Non-pigmented ciliary epithelial cell (primary cell): ENCODE data around the gene RADIL.

Experiments
- DNase-seq: peaks from one replicate; pipeline ENCODE4 v3.0.0-alpha.2; 2010; ENCODE audit warnings: low read depth

Gene RADIL

DNA sequence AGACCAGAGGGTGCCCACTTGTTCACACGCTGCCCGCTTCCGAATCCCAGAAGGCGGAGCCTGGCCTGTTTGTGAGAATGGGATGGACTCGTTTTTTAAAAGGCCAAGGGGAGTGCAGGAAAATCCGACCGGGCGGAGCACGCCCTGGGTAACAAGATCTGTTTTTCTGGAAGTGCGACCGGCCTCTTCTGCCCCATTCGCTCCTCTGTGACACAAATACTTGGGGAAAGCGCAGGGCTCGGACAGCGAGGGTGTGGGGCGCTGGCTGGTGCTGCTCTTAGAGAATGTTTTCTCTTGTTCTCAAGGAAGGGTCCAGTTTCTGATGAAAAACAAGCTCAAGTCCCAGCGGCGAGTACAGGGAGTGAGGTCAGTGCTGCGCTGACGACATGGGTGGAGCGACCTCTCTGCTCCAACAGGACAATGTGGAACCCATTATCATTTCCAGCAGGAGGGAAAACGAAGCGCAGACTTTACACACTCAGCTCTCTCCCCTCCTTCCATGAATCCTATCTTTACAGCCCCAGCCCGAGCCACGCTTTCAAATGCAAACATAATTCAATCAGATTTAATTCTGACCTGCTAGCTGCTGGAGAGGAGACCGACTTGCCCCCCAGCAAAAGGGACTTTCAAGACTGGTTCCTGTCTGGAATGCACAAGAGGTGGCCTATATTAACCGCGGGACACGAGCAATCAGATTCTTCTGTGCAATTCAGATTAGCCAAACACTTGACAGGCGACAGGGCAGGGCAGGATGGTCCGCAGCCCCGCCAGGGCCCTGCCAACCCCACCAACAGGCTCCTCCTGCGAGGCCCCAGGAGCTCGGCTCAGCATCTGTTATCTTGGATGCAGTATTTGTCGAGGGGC lies 1.1 kb downstream of the RADIL start:
- peak; percentile 8 for DNase-seq

DNA sequence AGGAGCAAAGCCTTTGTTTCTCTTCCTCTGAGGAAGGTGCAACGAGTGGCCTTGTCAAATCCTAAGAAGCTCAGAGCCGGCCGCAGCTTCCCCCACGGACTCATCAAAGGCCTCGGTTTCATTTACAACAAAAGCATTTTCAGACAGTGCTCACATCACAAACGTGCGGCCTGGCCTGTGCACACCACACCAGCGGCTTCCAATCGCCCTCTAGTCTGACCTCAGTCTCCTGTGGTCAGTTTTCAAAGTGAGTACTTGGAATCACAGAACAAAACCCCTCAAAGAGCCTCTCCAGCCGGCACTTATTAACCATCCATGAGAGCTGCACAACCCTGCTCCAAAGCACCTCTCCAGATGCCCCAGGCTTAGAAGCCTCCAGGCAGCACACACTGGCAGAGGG lies 3.3 kb downstream of the RADIL start:
- DNase-seq = no peak

DNA sequence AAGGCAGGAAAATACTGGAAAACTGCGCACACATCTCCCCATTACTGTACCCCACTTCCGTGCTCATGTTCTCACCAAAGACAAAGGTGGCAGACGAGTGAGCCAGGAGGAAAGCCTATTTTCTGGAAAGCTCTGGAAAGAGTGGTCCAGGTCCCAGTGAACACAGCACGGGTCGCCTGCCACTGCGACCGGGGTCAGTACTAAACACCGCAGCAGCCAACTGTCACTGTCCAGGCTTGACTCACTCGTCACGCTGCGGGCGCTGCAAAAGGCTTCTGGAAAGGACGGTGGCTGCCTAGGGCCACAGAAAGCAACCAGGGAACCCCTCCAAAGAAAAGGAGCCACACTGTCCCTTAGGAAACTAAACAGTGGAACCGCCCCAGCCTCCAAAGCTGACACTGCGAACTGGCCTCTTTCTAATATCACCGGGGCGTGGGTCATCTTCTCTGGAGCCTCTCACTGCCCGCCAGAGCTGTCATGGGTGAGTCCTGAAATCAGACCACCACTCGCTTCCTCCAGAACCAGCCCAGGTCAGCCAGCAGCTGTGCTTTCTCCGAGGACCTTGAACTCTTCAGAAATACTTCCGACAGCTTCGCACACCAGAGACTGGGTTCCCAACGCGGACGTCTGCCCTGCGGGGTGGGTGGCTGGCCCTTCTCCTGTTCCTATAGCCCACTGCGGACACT lies 4.0 kb downstream of the RADIL start:
- no peak for DNase-seq

- no peak for DNase-seq
Observed at GRCh38 chr7:4878336-4879335, 4.9 kb downstream of the RADIL start.

GRCh38 chr7:4876586-4876985 lies 6.9 kb downstream of the RADIL start:
- DNase-seq = no peak

DNA sequence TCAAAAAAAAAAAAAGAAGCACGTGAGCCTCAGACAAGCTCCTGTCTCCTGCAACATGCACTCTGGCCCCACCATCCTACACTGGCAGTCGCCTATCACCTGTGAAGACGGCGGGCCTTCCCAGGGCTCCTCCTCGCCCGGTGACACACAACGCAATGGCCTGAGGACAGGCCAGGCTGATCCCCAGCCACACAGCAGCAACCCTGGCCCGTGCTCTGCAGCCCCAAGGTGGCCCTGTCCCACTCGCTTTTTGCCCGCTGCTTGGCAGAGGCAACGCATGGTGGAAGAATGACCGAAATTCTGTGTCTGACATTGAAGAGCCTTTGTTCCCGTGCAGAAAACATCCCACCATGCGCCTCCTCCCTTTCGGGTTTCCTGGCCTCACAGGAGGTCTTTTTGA lies 8.1 kb downstream of the RADIL start:
- no peak for DNase-seq

- no peak for DNase-seq
Observed at GRCh38 chr7:4873071-4873944, 10.2 kb downstream of the RADIL start.

GRCh38 chr7:4871930-4872675 lies 11.4 kb downstream of the RADIL start:
- DNase-seq = no peak

DNA sequence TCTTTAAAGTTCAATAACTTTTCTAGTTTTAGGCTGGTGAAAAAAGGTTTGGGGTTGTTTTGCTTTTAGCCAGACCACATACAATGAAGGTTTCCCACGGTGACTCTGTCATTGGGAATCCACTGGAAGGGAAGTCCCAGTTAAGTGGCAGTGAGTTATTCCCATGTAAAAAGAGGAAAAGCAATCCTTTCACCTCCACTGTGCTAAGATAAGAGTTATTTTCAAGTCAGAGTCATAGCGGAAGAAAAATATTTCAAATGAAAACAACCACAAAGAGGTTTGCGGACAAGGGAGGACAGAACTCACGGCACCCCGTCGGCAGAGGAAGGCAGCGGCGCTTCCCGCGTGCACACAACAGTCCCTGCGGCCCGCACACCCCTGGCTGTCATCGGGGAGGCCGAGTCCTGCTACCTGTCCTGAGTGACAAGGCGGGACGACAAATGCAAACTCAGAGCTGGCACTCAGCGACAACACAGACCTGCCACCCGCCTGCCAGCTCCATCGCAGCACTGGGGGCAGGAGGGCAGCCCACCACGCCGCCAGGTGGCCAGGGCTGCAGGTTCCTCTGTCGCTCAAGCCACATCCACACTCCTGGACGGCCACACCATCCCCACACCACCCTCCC lies 12.3 kb downstream of the RADIL start:
- DNase-seq = no peak

DNA sequence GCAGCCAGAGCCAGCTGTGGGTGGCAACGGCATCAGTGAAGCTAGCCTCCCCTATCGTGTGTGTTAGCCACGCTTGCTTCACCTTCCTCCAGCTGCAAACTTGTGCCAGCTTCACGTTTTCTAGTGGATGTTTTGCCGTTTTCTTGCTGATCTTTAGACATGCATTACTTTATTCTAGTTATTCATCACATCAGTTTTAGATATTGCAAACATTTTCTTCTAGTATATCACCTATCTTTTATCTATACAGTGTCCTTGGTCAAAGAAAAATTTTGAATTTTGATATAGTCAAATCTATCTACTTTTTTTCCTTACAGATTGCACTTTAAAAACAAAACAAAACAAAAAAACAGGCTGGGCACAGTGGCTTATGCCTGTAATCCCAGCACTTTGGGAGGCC lies 15.0 kb downstream of the RADIL start:
- DNase-seq = no peak

DNA sequence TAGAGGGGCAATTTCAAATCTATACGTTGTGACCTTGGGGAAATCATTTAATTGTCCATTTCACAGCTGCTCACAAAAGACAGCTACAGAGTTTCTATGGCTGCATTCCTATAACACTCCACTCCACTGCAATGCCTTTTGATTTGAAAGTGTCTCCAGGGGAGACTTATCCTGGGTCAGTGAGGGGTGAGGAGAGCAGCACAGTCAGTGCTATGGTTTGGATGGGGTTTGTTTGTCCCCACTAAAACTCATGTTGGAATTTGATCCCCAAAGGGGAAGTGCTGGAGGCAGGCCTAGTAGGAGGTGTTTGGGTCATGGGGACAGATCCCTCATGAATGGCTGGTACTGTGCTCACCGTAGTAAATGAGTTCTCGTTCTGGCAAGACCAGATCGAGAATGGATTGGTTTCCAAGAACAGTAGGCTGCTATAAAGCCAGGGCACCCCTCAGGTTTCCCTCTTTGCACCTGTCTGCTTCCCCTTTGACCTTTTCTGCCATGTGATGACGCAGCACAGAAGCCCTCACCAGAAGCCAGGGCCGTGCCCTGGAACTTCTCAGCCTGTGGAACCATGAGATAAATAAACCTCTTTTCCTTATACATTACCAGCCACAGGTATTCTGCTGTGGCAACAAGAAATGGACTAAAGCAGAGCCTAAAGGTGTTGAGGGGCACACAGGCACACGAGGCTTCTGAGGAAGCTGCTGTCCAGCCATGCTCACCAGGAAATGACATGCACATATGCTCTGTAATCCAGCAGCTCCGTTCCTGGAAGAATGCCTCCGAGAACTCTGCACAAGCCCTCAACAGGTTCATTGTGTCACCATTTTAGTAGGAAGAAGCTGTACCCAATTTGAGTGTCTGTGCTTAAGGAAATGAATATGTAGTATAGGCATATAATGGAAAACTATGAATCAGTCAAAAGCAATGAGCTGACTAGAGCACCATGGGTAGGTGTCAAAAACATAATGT lies 16.7 kb downstream of the RADIL start:
- no peak for DNase-seq

GRCh38 chr7:4862156-4862555 lies 21.4 kb downstream of the RADIL start:
- DNase-seq = no peak

- no peak for DNase-seq
Observed at GRCh38 chr7:4861673-4862072, 21.8 kb downstream of the RADIL start, which contains the start of gene PAPOLB. Gene PAPOLB, minus strand, starts transcription at chr7:4862030. Its CDS starts 220 bp downstream, at chr7:4861810.

DNA sequence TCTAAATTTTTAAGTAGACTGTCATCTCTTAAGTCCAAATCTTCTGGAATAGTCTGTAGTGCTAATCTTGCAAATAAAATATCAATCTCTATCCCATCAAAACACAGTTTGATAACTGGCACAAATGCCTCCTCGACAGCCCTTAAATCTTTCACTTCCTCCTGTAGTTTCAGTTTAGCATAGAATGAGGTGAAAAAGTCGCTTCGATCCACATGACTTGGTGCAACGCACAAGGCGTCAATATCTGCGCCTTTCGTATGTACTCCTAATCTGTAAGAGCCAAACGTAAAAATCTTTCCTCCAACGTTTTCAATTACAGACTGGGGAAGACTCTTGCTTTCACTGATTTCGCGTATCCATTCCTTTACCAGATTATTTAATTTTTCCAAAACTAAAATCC lies 22.3 kb downstream of the RADIL start:
- DNase-seq = no peak

DNA sequence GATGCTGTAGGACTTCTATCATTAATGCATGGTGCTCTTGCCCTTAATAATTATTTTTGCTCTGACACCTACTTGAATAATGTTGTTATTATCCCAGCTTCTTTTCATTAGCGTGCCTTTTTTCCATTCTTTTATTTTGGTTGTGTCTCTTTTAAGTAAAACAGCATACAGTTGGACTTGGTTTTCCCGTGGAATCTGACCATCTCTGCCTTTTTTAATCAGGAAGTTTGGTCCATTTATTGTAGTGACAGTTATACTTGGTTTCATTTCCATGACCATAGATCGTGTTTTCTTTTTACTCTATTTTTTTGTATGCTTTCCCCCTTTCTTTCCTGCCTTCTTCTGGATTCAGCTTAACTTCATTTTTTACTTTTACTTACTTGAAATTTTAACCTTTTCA lies 26.3 kb downstream of the RADIL start:
- no peak for DNase-seq

DNA sequence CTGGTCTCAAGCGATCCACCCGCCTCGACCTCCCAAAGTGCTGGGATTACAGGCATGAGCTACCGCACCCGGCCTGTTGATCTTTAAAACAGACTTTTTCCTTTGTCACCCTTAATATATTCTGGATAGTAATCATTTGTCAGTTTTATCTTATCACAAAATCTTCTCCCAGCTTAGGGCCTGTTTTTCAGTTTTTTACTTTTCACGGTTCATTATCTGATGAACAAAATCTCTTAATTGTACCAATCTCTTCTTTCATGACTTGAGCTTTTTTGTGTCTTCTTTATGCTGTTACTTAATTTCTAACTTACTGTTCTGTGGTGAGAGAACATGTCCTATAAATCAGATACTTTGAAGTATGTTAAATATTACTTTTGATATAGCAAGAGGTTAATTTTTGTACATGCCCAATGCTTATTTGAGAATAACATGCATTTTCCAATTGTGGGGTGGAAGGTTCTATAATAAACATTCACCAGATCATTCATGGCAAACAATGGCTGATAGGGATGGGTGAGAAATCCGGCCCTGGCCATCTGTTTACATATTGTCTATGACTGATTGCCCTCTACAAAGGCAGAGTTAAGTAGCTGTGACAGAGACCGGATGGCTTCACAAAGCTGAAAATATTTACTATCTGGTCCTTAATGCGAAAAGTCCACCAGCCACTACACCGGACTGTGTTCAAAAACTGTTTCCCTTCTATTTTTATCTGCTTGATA lies 27.0 kb downstream of the RADIL start:
- DNase-seq = no peak

DNA sequence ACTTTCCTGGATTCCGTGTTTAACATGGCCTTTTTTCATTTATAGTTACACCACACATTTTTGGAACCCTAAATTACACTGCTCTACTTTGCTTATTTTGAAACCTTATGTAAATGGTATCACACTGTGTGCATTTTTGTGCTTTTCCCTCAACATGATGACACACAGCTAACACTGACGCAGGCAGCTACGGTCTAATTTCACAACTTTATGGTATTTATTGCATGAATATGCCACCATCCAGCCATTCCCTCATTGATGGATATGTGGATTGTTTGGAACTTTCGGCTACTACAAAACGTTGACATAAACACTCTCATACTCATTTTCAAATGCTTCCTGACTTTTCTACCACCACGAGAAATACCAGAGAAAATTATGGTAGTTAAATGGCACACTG lies 28.6 kb downstream of the RADIL start:
- no peak for DNase-seq
